ENCODE measurements around the gene ACTR2. TPM values are rescaled to one million over a fixed set of nuclear protein-coding genes. Genes with fewer than 3 reads are reported as not detected.
"Not testable (repeated sequence)": the region's sequence is repeated elsewhere in the genome, so short reads cannot be mapped to it uniquely, and the experiment has no call there.

Gene ACTR2
- total RNA-seq, 1 experiment from 2014 or later: 263 TPM

- no peaks in the 10 kb centered on the region for H3K9me3 Mint-ChIP-seq (ENCODE audit: unreplicated experiment)
- H3K4me1 Mint-ChIP-seq (ENCODE audit: insufficient read depth, unreplicated experiment): peaks cover 9% of the 10 kb centered on the region
- POLR2A ChIA-PET: no interaction called here
These were observed 85.7 kb downstream of the ACTR2 start for GRCh38 chr2:65313126-65313953.

GRCh38 chr2:65313954-65314256 is 86.3 kb downstream of the ACTR2 start:
- ChIA-PET POLR2A (no interaction called here), CTCF (interaction anchor here (0.6 kb wide), 1 partner anchor 31 kb away, joined by 3 read pairs; no protein-coding TSS in a partner anchor)
- Mint-ChIP-seq H3K27ac (ENCODE audit: low read depth, unreplicated experiment) (no peak overlapping the region), H3K4me3 (ENCODE audit: unreplicated experiment) (no peak overlapping the region), H3K36me3 (ENCODE audit: insufficient read depth, unreplicated experiment) (peaks cover 51% of the 10 kb centered on the region), H3K27me3 (ENCODE audit: insufficient read depth, unreplicated experiment) (no peaks in the 10 kb centered on the region), H3K4me1 (ENCODE audit: insufficient read depth, unreplicated experiment) (peaks cover 9% of the 10 kb centered on the region), H3K9me3 (ENCODE audit: unreplicated experiment) (no peaks in the 10 kb centered on the region)
- no peak for DNase-seq (ENCODE audit: unreplicated experiment)
- intact Hi-C loops (cut with micrococcal nuclease): no loop called here
- no TSS peak for BruUV-seq (replicated peaks)
- TF ChIP-seq CTCF (IDR thresholded peaks at IDR 0.05; ENCODE audit: unreplicated experiment): no peak

More at GRCh38 chr2:65313126-65313953, 85.7 kb downstream of the ACTR2 start:
- no peak overlapping the region for H3K4me3 Mint-ChIP-seq (ENCODE audit: unreplicated experiment)
- TF ChIP-seq CTCF (IDR thresholded peaks at IDR 0.05; ENCODE audit: unreplicated experiment): no peak
- BruUV-seq (replicated peaks): no TSS peak
- CTCF ChIA-PET: no interaction called here
- intact Hi-C loops (cut with micrococcal nuclease): no loop called here
- peak overlapping the region; percentile 59 for H3K27ac Mint-ChIP-seq (ENCODE audit: low read depth, unreplicated experiment)
- DNase-seq (ENCODE audit: unreplicated experiment): no peak
- H3K27me3 Mint-ChIP-seq (ENCODE audit: insufficient read depth, unreplicated experiment): no peaks in the 10 kb centered on the region
- H3K36me3 Mint-ChIP-seq (ENCODE audit: insufficient read depth, unreplicated experiment): peaks cover 51% of the 10 kb centered on the region

GRCh38 chr2:65314801-65315441 is 87.3 kb downstream of the ACTR2 start:
- peaks cover 17% of the 10 kb centered on the region for H3K4me1 Mint-ChIP-seq (ENCODE audit: insufficient read depth, unreplicated experiment)
- no peak overlapping the region for H3K4me3 Mint-ChIP-seq (ENCODE audit: unreplicated experiment)
- H3K27ac Mint-ChIP-seq (ENCODE audit: low read depth, unreplicated experiment): no peak overlapping the region
- BruUV-seq (replicated peaks): no TSS peak
- CTCF ChIA-PET: no interaction called here
- TF ChIP-seq CTCF (IDR thresholded peaks at IDR 0.05; ENCODE audit: unreplicated experiment): no peak
- intact Hi-C loops (cut with micrococcal nuclease): loop anchor here (5.0 kb wide), 1 partner anchor 122 kb away; no protein-coding TSS in a partner anchor
- peaks cover 48% of the 10 kb centered on the region for H3K36me3 Mint-ChIP-seq (ENCODE audit: insufficient read depth, unreplicated experiment)
- DNase-seq (ENCODE audit: unreplicated experiment): peak; percentile 29
- no peaks in the 10 kb centered on the region for H3K9me3 Mint-ChIP-seq (ENCODE audit: unreplicated experiment)
- no peaks in the 10 kb centered on the region for H3K27me3 Mint-ChIP-seq (ENCODE audit: insufficient read depth, unreplicated experiment)
- POLR2A ChIA-PET: interaction anchor here (0.7 to 2.7 kb wide), 9 partner anchors 44 to 252 kb away, joined by 3 to 15 read pairs (median 5); partner anchors contain the start of gene SPRED2

GRCh38 chr2:65316072-65316471 is 88.4 kb downstream of the ACTR2 start:
- TF ChIP-seq CTCF (IDR thresholded peaks at IDR 0.05; ENCODE audit: unreplicated experiment): no peak
- no peaks in the 10 kb centered on the region for H3K27me3 Mint-ChIP-seq (ENCODE audit: insufficient read depth, unreplicated experiment)
- peaks cover 37% of the 10 kb centered on the region for H3K36me3 Mint-ChIP-seq (ENCODE audit: insufficient read depth, unreplicated experiment)
- ChIA-PET CTCF (interaction anchor here (0.7 to 1.1 kb wide), 2 partner anchors 236 to 258 kb away, joined by 3 read pairs; no protein-coding TSS in a partner anchor), POLR2A (interaction anchor here (0.6 to 2.7 kb wide), 13 partner anchors 46 to 793 kb away, joined by 3 to 15 read pairs (median 6); partner anchors contain the start of gene SPRED2)
- peak; percentile 81 for DNase-seq (ENCODE audit: unreplicated experiment)
- no peaks in the 10 kb centered on the region for H3K9me3 Mint-ChIP-seq (ENCODE audit: unreplicated experiment)
- H3K4me1 Mint-ChIP-seq (ENCODE audit: insufficient read depth, unreplicated experiment): peaks cover 27% of the 10 kb centered on the region
- peak overlapping the region; percentile 72 for H3K27ac Mint-ChIP-seq (ENCODE audit: low read depth, unreplicated experiment)
- no peak overlapping the region for H3K4me3 Mint-ChIP-seq (ENCODE audit: unreplicated experiment)
- no TSS peak for BruUV-seq (replicated peaks)
- intact Hi-C loops (cut with micrococcal nuclease): loop anchor here (5.0 kb wide), 1 partner anchor 121 kb away; no protein-coding TSS in a partner anchor

GRCh38 chr2:65317351-65317750 is 89.7 kb downstream of the ACTR2 start:
- H3K9me3 Mint-ChIP-seq (ENCODE audit: unreplicated experiment); BruUV-seq (replicated peaks); H3K27me3 Mint-ChIP-seq (ENCODE audit: insufficient read depth, unreplicated experiment); DNase-seq (ENCODE audit: unreplicated experiment); H3K4me3 Mint-ChIP-seq (ENCODE audit: unreplicated experiment): not testable (repeated sequence)
- Mint-ChIP-seq H3K27ac (ENCODE audit: low read depth, unreplicated experiment) (peak overlapping the region; percentile 72), H3K4me1 (ENCODE audit: insufficient read depth, unreplicated experiment) (peaks cover 27% of the 10 kb centered on the region), H3K36me3 (ENCODE audit: insufficient read depth, unreplicated experiment) (peaks cover 24% of the 10 kb centered on the region)
- CTCF ChIA-PET: interaction anchor here (0.5 to 1.1 kb wide), 2 partner anchors 36 to 256 kb away, joined by 3 to 5 read pairs; no protein-coding TSS in a partner anchor
- intact Hi-C loops (cut with micrococcal nuclease): loop anchor here (5.0 kb wide), 1 partner anchor 120 kb away; no protein-coding TSS in a partner anchor
- POLR2A ChIA-PET: interaction anchor here (1.4 to 4.2 kb wide), 4 partner anchors 49 to 72 kb away, joined by 6 to 50 read pairs (median 8); no protein-coding TSS in a partner anchor
